ENCODE results near the gene CCR5AS.

The CCR5AS gene

DNA sequence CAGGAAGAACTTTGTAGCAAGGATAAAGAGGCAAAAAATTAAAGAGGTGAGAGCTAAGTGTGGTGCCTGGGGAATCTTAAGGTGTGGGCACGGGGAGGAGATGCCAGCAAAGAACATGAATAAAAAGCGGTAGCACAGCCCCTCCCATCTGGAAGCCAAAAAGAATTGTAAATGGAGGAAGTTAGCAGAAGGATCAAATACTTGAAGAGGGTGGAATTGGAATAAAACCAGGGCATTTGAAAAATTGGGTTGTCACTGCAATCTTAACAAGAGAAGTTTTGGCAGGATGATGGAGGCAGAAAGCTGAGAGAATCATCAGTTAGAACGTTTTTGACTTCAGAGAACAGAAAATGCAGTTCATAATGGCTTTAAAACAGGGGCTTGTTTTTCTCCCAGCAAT, 50.6 kb downstream of the CCR5AS start:
- Histone ChIP-seq H3K9me3 (ENCODE audit: control insufficient read depth in 1 of 2, low read length in 2 of 2) (no peaks in the 10 kb centered on the region), H3K27me3 (ENCODE audit: insufficient read depth, low read length) (no peaks in the 10 kb centered on the region), H3K4me1 (ENCODE audit: insufficient read depth, low read length) (peaks cover 91% of the 10 kb centered on the region), H3K4me3 (ENCODE audit: low read length in 2 of 2) (peak overlapping the region; percentile 11 to 55), H3K36me3 (ENCODE audit: insufficient read depth, low read length) (no peaks in the 10 kb centered on the region), H3K27ac (ENCODE audit: low read depth, low read length) (peak overlapping the region; percentile 54)
- intact Hi-C loops (cut with micrococcal nuclease): no loop called here
- CTCF ChIA-PET (ENCODE audit: partially characterized antibody): interaction anchor here (9.4 kb wide), 1 partner anchor 14 kb away, joined by 91 read pairs; the partner anchor contains the start of gene CCR5
- Mint-ChIP-seq H3K4me1 (peaks cover 54 to 100% (median 81%) of the 10 kb centered on the region in 4 donors), H3K9me3 (no peaks in the 10 kb centered on the region), H3K27me3 (no peaks in the 10 kb centered on the region), H3K36me3 (peaks cover 33 to 50% of the 10 kb centered on the region in 2 donors), H3K27ac (peak overlapping the region; percentile 50 to 94 (median 85)), H3K4me3 (peak overlapping the region; percentile 85 to 95 (median 88))
- POLR2A ChIA-PET (ENCODE audit: partially characterized antibody): interaction anchor here (1.3 to 9.7 kb wide), 2 partner anchors 14 to 57 kb away, joined by 3 to 109 read pairs; partner anchors contain the start of gene CCR5
- no peak for DNase-seq

- Histone ChIP-seq H3K9me3 (ENCODE audit: control insufficient read depth in 1 of 2, low read length in 2 of 2) (no peaks in the 10 kb centered on the region), H3K36me3 (ENCODE audit: insufficient read depth, low read length) (no peaks in the 10 kb centered on the region), H3K4me1 (ENCODE audit: insufficient read depth, low read length) (peaks cover 91% of the 10 kb centered on the region), H3K4me3 (ENCODE audit: low read length in 2 of 2) (peak overlapping the region; percentile 18 to 55), H3K27me3 (ENCODE audit: insufficient read depth, low read length) (no peaks in the 10 kb centered on the region), H3K27ac (ENCODE audit: low read depth, low read length) (peak overlapping the region; percentile 54)
- peak overlapping the region; percentile 68 to 94 (median 85) for H3K27ac Mint-ChIP-seq
- peaks cover 57 to 100% (median 82%) of the 10 kb centered on the region in 4 donors for H3K4me1 Mint-ChIP-seq
- peak overlapping the region; percentile 85 to 95 (median 88) for H3K4me3 Mint-ChIP-seq
- H3K27me3 Mint-ChIP-seq: no peaks in the 10 kb centered on the region
- ChIA-PET POLR2A (ENCODE audit: partially characterized antibody) (interaction anchor here (0.8 to 9.7 kb wide), 6 partner anchors 16 to 75 kb away, joined by 3 to 109 read pairs (median 9); partner anchors contain the start of gene CCR5), CTCF (ENCODE audit: partially characterized antibody) (interaction anchor here (1.0 to 9.4 kb wide), 6 partner anchors 10 to 78 kb away, joined by 3 to 91 read pairs (median 4); partner anchors contain the start of gene CCR5)
- H3K36me3 Mint-ChIP-seq: peaks cover 33 to 45% of the 10 kb centered on the region in 2 donors
- no peak for DNase-seq
- intact Hi-C loops (cut with micrococcal nuclease): no loop called here
- no peaks in the 10 kb centered on the region for H3K9me3 Mint-ChIP-seq
These were observed 51.9 kb downstream of the CCR5AS start for GRCh38 chr3:46354984-46355383.

GRCh38 chr3:46354478-46354877, 52.4 kb downstream of the CCR5AS start:
- peaks cover 30 to 41% of the 10 kb centered on the region in 2 donors for H3K36me3 Mint-ChIP-seq
- H3K27ac Mint-ChIP-seq: peak overlapping the region; percentile 68 to 94 (median 87)
- DNase-seq: no peak
- intact Hi-C loops (cut with micrococcal nuclease): no loop called here
- ChIA-PET CTCF (ENCODE audit: partially characterized antibody) (interaction anchor here (1.0 to 9.4 kb wide), 6 partner anchors 10 to 78 kb away, joined by 3 to 91 read pairs (median 4); partner anchors contain the start of gene CCR5), POLR2A (ENCODE audit: partially characterized antibody) (interaction anchor here (0.8 to 9.7 kb wide), 7 partner anchors 16 to 75 kb away, joined by 3 to 109 read pairs (median 7); partner anchors contain the start of gene CCR5)
- H3K36me3 ChIP-seq (ENCODE audit: insufficient read depth, low read length): no peaks in the 10 kb centered on the region
- peak overlapping the region; percentile 85 to 95 (median 88) for H3K4me3 Mint-ChIP-seq
- peak overlapping the region; percentile 54 for H3K27ac ChIP-seq (ENCODE audit: low read depth, low read length)
- H3K4me1 Mint-ChIP-seq: peaks cover 57 to 100% (median 82%) of the 10 kb centered on the region in 4 donors
- H3K4me3 ChIP-seq (ENCODE audit: low read length in 2 of 2): peak overlapping the region; percentile 17 to 55
- H3K9me3 ChIP-seq (ENCODE audit: control insufficient read depth in 1 of 2, low read length in 2 of 2): no peaks in the 10 kb centered on the region
- H3K9me3 Mint-ChIP-seq: no peaks in the 10 kb centered on the region
- H3K27me3 Mint-ChIP-seq: no peaks in the 10 kb centered on the region
- H3K4me1 ChIP-seq (ENCODE audit: insufficient read depth, low read length): peaks cover 91% of the 10 kb centered on the region
- no peaks in the 10 kb centered on the region for H3K27me3 ChIP-seq (ENCODE audit: insufficient read depth, low read length)

- H3K36me3 ChIP-seq (ENCODE audit: insufficient read depth, low read length): no peaks in the 10 kb centered on the region
- H3K27me3 ChIP-seq (ENCODE audit: insufficient read depth, low read length): no peaks in the 10 kb centered on the region
- peak in 1 of 5 donors; percentile 58 for DNase-seq
- peak within 1 kb of the TSS; percentile 18 to 55 for H3K4me3 ChIP-seq (ENCODE audit: low read length in 2 of 2)
- H3K4me1 ChIP-seq (ENCODE audit: insufficient read depth, low read length): peaks cover 91% of the 10 kb centered on the region
- no peaks in the 10 kb centered on the region for H3K27me3 Mint-ChIP-seq
- no peaks in the 10 kb centered on the region for H3K9me3 Mint-ChIP-seq
- H3K4me1 Mint-ChIP-seq: peaks cover 60 to 100% (median 84%) of the 10 kb centered on the region in 4 donors
- intact Hi-C loops (cut with micrococcal nuclease): no loop called here
- peak within 1 kb of the TSS; percentile 85 to 95 (median 88) for H3K4me3 Mint-ChIP-seq
- H3K9me3 ChIP-seq (ENCODE audit: control insufficient read depth in 1 of 2, low read length in 2 of 2): no peaks in the 10 kb centered on the region
- CTCF ChIA-PET (ENCODE audit: partially characterized antibody): interaction anchor here (1.0 to 9.4 kb wide), 7 partner anchors 10 to 77 kb away, joined by 3 to 91 read pairs (median 4); partner anchors contain the start of gene CCR5
- H3K27ac ChIP-seq (ENCODE audit: low read depth, low read length): peak within 1 kb of the TSS; percentile 54
- POLR2A ChIA-PET (ENCODE audit: partially characterized antibody): interaction anchor here (0.7 to 9.7 kb wide), 10 partner anchors 17 to 374 kb away, joined by 3 to 109 read pairs (median 4); partner anchors contain the start of gene CCR5
- H3K36me3 Mint-ChIP-seq: peaks cover 24 to 35% of the 10 kb centered on the region in 2 donors
- peak within 1 kb of the TSS; percentile 68 to 94 (median 87) for H3K27ac Mint-ChIP-seq
These were observed 53.0 kb downstream of the CCR5AS start, which contains the start of gene CCR2 for GRCh38 chr3:46353647-46354410. Gene CCR2, plus strand, starts transcription at chr3:46354111. Its CDS starts 3,417 bp downstream, at chr3:46357528.

GRCh38 chr3:46353090-46353489, 53.8 kb downstream of the CCR5AS start:
- CTCF ChIA-PET (ENCODE audit: partially characterized antibody): interaction anchor here (1.2 to 9.4 kb wide), 3 partner anchors 11 to 77 kb away, joined by 3 to 91 read pairs (median 6); partner anchors contain the start of gene CCR5
- intact Hi-C loops (cut with micrococcal nuclease): no loop called here
- peaks cover 59 to 100% (median 84%) of the 10 kb centered on the region in 4 donors for H3K4me1 Mint-ChIP-seq

GRCh38 chr3:46351646-46352045, 55.2 kb downstream of the CCR5AS start:
- ChIA-PET CTCF (ENCODE audit: partially characterized antibody) (interaction anchor here (1.1 to 9.4 kb wide), 2 partner anchors 19 to 75 kb away, joined by 3 to 91 read pairs; partner anchors contain the start of gene CCR5), POLR2A (ENCODE audit: partially characterized antibody) (interaction anchor here (2.4 to 9.7 kb wide), 2 partner anchors 8 to 19 kb away, joined by 9 to 109 read pairs; partner anchors contain the start of gene CCR5)
- Histone ChIP-seq H3K9me3 (ENCODE audit: control insufficient read depth in 1 of 2, low read length in 2 of 2) (no peaks in the 10 kb centered on the region), H3K4me1 (ENCODE audit: insufficient read depth, low read length) (peaks cover 84% of the 10 kb centered on the region), H3K27me3 (ENCODE audit: insufficient read depth, low read length) (no peaks in the 10 kb centered on the region), H3K4me3 (ENCODE audit: low read length in 2 of 2) (no peak overlapping the region), H3K27ac (ENCODE audit: low read depth, low read length) (no peak overlapping the region), H3K36me3 (ENCODE audit: insufficient read depth, low read length) (no peaks in the 10 kb centered on the region)
- DNase-seq: no peak
- Mint-ChIP-seq H3K36me3 (peaks cover 6 to 19% of the 10 kb centered on the region in 2 donors), H3K4me3 (peak overlapping the region in 4 of 8 donors; percentile 23 to 82 (median 66)), H3K27me3 (no peaks in the 10 kb centered on the region), H3K27ac (peak overlapping the region in 6 of 7 donors; percentile 6 to 91 (median 72)), H3K4me1 (peaks cover 59 to 98% (median 83%) of the 10 kb centered on the region in 4 donors), H3K9me3 (peaks cover 0 to 11% (median 0%) of the 10 kb centered on the region in 8 donors)
- intact Hi-C loops (cut with micrococcal nuclease): no loop called here

More at GRCh38 chr3:46353090-46353489, 53.8 kb downstream of the CCR5AS start:
- peaks cover 91% of the 10 kb centered on the region for H3K4me1 ChIP-seq (ENCODE audit: insufficient read depth, low read length)
- Mint-ChIP-seq H3K27me3 (no peaks in the 10 kb centered on the region), H3K9me3 (peaks cover 0 to 2% (median 0%) of the 10 kb centered on the region in 8 donors), H3K4me3 (peak overlapping the region; percentile 71 to 84 (median 77)), H3K27ac (peak overlapping the region; percentile 62 to 91 (median 73)), H3K36me3 (peaks cover 16 to 29% of the 10 kb centered on the region in 2 donors)
- no peak overlapping the region for H3K4me3 ChIP-seq (ENCODE audit: low read length in 2 of 2)
- H3K36me3 ChIP-seq (ENCODE audit: insufficient read depth, low read length): no peaks in the 10 kb centered on the region
- no peak overlapping the region for H3K27ac ChIP-seq (ENCODE audit: low read depth, low read length)
- POLR2A ChIA-PET (ENCODE audit: partially characterized antibody): interaction anchor here (0.7 to 9.7 kb wide), 6 partner anchors 18 to 373 kb away, joined by 3 to 109 read pairs (median 3); partner anchors contain the start of gene CCR5
- no peaks in the 10 kb centered on the region for H3K27me3 ChIP-seq (ENCODE audit: insufficient read depth, low read length)
- DNase-seq: peak in 1 of 5 donors; percentile 26
- no peaks in the 10 kb centered on the region for H3K9me3 ChIP-seq (ENCODE audit: control insufficient read depth in 1 of 2, low read length in 2 of 2)
